GM19438 (cell line): Measurements from ENCODE around the gene MGMT.

ENCODE experiments used
- ATAC-seq: cut with Tn5 transposase; IDR thresholded peaks from one replicate; pipeline ENCODE4 v1.9.1; 2021; ENCODE audit warnings: low read depth; ENCODE audit not compliant: unreplicated experiment

MGMT gene

DNA sequence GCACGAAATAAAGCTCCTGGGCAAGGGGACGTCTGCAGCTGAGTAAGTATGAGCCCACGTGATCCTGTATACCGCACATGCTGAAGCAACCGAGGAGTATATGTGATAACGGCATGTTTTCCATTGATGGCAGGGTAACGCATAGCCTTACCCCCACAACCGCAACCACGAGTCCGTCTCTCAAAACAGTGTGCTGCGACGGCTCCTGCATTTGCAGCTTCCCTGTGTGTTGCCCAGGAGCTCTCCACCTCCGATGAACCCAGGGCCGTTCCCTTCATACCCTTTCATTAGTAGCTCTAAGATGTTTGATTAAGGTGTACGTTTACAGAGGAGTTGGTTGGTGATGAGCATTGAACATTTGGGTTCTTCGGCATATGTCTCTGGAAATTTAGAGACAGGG, 69.3 kb downstream of the MGMT start:
- ATAC-seq = no peak

DNA sequence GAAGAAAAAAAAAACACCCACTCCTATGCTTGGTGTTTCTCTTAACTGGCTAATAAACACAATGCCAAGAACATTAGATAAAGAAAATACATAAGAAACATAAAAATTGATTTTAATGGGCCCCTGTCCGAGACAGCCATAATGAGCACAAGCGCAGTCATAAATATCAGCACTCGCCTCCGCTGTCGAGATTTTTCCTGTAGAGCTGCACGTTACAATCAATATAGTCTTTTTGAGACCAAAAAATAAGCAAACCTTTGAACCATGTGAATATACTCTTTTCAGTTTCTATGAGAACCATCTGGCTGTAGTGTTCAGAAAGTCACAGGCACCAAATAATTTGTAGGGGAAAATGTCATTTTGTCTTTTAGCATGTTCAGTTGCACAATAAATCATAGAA, 70.1 kb downstream of the MGMT start:
- ATAC-seq = no peak

DNA sequence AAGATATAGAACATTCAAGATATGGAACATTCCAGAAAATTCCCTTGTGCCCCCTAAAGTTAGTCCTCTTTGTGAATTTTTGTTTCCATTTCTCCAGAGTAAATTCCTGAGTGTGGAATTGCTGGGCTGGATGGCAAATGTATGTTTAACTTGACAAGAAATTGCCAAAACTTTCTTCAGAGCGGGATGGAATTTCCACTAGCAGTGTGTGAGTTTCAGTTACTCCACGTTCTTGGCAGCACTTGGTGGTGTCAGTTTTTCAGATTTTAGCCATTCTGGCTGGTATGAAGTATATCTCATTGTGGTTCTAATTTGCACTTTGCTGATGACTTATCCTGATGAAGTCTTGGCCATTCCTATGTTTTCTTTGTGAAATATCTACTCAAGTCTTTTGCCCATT, 71.2 kb downstream of the MGMT start:
- ATAC-seq = no peak

GRCh38 chr10:129541200-129541599, 74.2 kb downstream of the MGMT start:
- no peak for ATAC-seq

GRCh38 chr10:129541748-129542487, 74.9 kb downstream of the MGMT start:
- no peak for ATAC-seq

DNA sequence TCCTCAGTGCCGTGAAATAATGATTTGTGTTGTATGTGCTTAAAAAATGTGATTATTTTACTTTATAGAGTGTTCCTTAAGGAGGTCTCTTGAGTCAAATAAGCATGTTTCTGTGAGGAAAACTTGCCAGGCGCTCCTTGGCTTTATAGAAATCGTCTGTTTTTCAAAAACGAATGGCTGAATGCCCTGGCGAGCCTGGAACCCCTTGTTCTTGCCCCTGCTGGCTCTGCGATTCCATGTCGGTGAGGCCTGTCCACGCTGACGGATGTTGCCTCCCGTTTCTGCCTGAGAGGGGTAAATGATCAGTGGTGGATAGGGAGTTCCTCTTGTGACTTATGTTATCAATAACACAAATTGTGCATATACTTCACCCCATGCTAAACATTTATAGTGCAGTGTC, 75.5 kb downstream of the MGMT start:
- ATAC-seq = no peak

- no peak for ATAC-seq
Observed at GRCh38 chr10:129544205-129545202, 77.5 kb downstream of the MGMT start.

- ATAC-seq = no peak
Observed at GRCh38 chr10:129545261-129545660, 78.2 kb downstream of the MGMT start.

DNA sequence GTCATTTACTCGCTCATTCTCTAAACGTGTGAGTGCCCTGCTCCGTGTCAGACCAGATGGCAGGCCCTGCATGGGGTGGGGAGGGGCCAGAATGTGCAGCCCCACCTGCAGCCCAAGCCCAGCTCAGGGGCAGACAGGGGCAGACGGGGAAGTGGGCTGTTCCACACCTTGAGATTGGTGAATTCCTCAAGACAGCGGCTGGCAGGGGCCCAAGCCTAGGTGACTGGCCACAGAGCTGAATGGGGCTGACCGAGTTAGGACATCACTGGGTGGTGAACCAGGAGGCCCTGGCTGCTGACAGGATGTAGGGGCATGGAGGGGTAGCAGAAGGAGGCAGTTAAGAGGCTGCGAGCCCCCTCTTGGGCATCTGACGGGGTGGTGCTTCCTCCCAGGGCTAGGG, 79.1 kb downstream of the MGMT start:
- no peak for ATAC-seq

- ATAC-seq = no peak
Observed at GRCh38 chr10:129547608-129548007, 80.6 kb downstream of the MGMT start.

GRCh38 chr10:129548600-129548999, 81.6 kb downstream of the MGMT start:
- no peak for ATAC-seq

GRCh38 chr10:129550076-129550475, 83.0 kb downstream of the MGMT start:
- ATAC-seq = no peak

- ATAC-seq = no peak
Observed at GRCh38 chr10:129550658-129551057, 83.6 kb downstream of the MGMT start.

DNA sequence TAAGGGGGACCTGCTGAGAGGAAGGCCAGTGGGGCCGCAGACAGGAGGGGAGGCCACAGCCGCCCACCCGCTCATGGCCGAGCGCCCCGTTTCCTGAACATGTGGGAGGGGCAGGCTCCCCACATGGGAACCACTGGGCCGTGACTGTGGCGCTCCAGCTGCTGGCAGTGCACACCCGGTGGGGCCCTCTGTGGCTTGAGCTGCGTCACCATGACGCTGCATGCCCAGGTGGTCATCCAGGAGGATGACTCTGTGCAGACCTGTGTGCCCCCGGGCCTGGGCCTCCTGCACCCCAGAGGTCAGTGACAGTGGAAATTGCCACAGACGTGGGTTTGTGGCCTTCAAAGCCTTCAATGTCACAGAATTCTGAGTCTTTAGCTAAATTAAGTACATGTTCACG, 85.1 kb downstream of the MGMT start:
- ATAC-seq = peak; percentile 92

DNA sequence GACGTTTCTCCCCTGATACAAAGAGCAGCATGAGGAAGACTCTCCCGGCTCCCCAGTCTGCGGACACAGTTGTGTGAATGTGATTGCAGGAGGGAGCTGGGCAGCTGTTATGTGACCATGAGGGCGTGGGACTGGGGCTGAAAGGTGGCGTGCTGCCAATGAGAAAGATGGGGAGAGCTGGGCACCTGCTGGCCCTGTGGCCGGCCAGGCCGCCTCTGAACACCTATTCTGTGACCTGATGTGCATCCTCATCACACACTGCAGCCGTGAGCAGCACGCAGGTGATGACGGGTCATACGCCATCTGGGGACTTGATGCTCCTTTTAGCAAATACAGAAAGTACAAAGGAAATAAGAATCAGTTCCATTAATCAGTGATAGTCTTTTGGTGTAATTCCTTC, 86.9 kb downstream of the MGMT start:
- no peak for ATAC-seq

- no peak for ATAC-seq
Observed at GRCh38 chr10:129556316-129556715, 89.3 kb downstream of the MGMT start.

- ATAC-seq = no peak
Observed at GRCh38 chr10:129560361-129560760, 93.3 kb downstream of the MGMT start.

DNA sequence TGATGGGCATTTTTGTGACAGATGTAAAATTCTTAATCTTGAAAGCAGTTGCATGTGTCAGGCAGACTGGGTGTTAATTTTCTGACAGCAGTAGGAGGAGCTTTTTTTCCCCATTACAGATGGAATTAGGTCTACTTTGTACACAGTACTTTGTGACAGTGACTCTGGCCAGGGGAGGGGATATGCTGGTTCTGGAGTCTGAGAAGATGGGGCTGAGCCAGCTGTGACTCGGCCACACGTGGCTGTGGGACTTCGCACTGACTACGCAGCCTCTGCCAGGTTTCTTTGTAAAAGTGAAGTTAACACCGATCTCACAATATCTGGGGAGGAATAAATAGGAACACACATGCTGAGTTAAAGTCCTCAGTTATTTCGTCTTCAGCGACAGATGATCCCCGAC, 95.4 kb downstream of the MGMT start:
- ATAC-seq = no peak

DNA sequence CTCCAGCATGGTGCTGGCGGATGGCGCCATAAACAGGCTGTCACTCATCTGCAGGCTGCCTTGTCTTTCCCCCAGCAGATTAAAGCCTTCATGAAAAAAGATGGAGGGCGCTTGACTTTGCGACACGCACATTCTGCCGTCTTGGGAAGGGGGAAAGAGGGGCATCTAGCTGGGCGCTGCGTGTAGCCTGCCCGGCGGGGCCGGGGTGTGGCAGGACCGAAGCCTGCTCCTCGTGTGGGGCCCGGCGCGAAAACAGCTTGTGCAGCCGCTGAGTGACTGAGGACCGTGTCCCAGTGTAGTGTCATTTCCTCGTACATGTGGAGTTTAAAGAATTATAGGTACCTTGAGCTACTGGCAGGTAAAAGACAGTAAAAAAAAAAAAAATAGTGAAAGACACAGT, 97.9 kb downstream of the MGMT start:
- ATAC-seq = no peak

DNA sequence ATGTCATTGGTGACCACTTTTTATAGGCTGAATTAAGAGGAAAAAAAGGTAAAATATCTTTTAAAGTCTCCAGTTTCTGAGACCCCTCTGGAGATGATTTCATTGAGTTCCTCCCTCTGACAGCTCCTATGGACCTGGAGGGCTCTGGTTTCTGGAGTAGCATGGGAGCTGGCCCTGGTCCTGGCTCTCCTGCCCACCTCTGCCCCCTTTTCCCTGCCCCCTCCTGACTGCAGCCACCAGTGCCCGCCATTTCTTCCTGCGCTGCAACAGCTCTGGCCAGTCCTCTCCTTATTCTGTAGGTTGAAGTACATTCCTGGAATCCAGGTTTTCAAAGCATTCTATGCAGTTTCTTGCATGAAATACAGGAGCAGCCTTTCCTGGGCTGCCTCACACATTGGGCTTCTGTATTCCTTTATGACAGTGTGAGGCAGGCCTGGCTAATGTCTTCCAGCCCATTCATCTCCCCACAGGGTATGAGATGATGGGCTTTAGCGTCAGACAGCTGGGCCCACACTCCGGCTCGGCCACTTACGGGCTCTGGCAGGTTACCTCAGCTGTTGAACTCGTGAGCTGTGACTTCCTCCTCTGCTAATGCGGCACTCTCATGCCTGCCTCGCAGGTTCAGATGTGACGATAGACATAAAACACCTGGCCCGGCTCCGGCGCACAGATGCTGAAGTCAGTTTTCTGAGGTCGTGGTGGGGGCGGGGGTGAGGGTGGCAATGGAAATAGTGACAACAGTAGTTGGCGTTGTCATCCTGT, 101.7 kb downstream of the MGMT start:
- ATAC-seq = no peak

- ATAC-seq = no peak
Observed at GRCh38 chr10:129570185-129570584, 103.1 kb downstream of the MGMT start.
